Colonic mucosa (tissue), 4 donors: ENCODE results near the gene ADAMTS2. TPM values are rescaled to one million over a fixed set of nuclear protein-coding genes. Genes with fewer than 3 reads are reported as not detected.

ENCODE experiments used
- DNase-seq: peaks from one replicate; pipeline ENCODE4 v3.0.0-alpha.2; 2020
- H3K27ac ChIP-seq: fragments of 200-600 bp; one replicate; pipeline ENCODE4 v1.8.0; 2021
- H3K27me3 ChIP-seq: fragments of 200-600 bp; one replicate; pipeline ENCODE4 v1.8.0; 2021
- H3K36me3 ChIP-seq: fragments of 200-600 bp; one replicate; pipeline ENCODE4 v1.8.0; 2021
- H3K4me1 ChIP-seq: fragments of 200-600 bp; one replicate; pipeline ENCODE4 v1.8.0; 2021; ENCODE audit warnings: mild to moderate bottlenecking
- H3K4me3 ChIP-seq: fragments of 200-600 bp; one replicate; pipeline ENCODE4 v1.8.0; 2021
- H3K9ac ChIP-seq, 2 donors: one replicate each; pipeline ENCODE4 v1.7.0; 2013; ENCODE audit warnings: control low read depth in 2 of 2, low read depth in 2 of 2, low read length in 2 of 2
- H3K9me3 ChIP-seq: fragments of 200-600 bp; one replicate; pipeline ENCODE4 v1.8.0; 2021
- intact Hi-C: fragments of 100-400 bp; cut with DNase I; formaldehyde crosslinking; loops from one replicate; pipeline ENCODE4 v1.14.1; 2022
- total RNA-seq, 2 donors: library from RNA; stranded (reverse); fragmentation: NEBNext Ultra II Directional in 1 of 2; extraction: Animal tissue kit (Norgen Biotek cat#: 25700) in 1 of 2; gene quantifications; one replicate each; pipeline ENCODE4 v1.2.1, GENCODE V29; 2021
- TF ChIP-seq, protein P1 (sequence below): fragments of 200-600 bp; IDR thresholded peaks from one replicate; pipeline ENCODE4 v1.8.0; 2022; ENCODE audit warnings: antibody characterized with exemption, mild to moderate bottlenecking
- donor health status: healthy.
- donor health status: DM: no; HTN: no; CAD: no.
- donor health status: DM: no; HTN: no; CAD: no.

Gene ADAMTS2
- total RNA-seq, 2 donors from 2014 or later, result 2.9 to 4.0 TPM

DNA sequence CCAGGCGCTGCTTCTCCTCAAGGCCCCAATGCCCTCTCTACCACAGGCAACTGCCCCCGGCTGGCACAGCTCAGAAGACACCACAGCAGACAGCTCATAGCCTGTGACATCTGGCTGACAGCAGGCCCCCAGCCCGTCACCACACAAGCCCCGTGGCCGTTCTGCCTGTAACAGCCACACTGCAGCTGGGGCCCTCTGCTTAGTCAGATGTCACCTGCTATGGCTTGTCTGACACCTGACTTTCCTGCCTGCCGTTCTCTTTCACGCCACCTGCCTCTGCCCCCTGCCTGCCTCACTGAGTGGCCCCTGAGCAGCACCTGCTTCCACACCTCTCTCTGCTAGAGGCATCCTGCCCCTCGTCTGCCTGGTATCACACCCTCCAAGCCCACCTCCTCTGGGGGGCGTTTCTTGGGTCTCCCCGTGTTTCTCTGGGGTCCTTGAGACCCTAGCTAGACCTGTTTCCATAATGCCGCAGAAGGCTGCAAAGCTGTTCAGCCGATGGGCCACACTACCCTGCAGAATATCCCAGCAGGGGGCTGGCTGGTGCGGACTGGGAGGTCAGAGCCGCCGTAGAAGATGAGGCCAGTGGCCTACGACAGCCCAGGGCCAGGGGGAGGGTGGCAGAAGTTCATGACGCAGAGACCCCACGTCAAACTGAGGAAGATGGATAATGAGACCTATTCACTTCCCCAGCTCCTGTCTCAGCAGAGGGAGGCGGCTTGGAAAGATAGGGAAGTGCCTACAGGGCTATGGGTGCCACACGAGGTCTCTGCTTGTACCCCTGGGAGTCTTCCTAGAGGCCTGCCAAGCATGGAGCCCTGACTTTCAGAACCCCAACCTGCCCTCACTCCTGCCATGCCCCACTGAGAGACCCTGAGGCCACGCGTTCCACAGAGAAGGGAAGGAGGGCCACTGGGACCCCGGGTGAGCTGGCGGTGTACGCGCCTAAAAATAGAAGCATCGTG, 190.0 kb downstream of the ADAMTS2 start:
- Histone ChIP-seq H3K9me3 (no peaks in the 10 kb centered on the region), H3K4me3 (no peak overlapping the region), H3K9ac (no peak overlapping the region), H3K27me3 (no peaks in the 10 kb centered on the region), H3K4me1 (no peaks in the 10 kb centered on the region), H3K36me3 (no peaks in the 10 kb centered on the region), H3K27ac (no peak overlapping the region)
- no peak for DNase-seq
- intact Hi-C loops, result no loop called here
- TF ChIP-seq, protein P1, sequence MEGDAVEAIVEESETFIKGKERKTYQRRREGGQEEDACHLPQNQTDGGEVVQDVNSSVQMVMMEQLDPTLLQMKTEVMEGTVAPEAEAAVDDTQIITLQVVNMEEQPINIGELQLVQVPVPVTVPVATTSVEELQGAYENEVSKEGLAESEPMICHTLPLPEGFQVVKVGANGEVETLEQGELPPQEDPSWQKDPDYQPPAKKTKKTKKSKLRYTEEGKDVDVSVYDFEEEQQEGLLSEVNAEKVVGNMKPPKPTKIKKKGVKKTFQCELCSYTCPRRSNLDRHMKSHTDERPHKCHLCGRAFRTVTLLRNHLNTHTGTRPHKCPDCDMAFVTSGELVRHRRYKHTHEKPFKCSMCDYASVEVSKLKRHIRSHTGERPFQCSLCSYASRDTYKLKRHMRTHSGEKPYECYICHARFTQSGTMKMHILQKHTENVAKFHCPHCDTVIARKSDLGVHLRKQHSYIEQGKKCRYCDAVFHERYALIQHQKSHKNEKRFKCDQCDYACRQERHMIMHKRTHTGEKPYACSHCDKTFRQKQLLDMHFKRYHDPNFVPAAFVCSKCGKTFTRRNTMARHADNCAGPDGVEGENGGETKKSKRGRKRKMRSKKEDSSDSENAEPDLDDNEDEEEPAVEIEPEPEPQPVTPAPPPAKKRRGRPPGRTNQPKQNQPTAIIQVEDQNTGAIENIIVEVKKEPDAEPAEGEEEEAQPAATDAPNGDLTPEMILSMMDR, result no peak

DNA sequence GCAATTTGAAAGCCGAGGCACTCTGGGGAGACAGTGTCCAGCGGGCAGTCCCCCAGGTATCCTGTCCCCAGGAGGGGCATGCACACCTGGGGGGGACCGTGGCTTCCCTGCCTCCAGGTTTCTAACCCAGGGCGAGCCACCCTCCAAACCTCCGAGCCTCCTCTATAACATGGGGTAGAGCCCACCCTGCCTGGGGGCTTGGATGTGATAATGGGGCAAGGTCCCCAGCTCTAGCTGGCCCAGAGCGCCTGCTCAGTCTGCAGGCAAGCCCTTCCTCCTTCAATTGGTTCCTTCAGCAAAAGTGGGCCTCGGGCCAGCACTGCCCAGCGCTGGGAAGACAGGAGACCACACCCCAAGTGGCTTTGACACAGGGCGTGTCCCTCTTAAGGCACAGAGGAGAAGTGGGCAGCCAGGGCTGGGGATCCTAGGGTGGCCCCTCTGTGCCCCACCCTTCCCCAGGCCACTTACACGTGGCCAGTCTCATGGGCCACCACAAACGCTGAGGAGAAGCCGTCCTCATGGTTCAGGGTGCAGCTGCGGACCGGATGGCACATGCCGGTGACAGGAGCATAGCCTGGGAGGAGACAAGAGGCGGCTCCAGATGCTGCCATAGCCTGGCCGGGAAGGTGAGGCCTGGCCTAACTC, 190.8 kb downstream of the ADAMTS2 start:
- DNase-seq, result no peak
- no peak overlapping the region for H3K27ac ChIP-seq
- H3K4me1 ChIP-seq, result no peaks in the 10 kb centered on the region
- H3K4me3 ChIP-seq, result no peak overlapping the region
- TF ChIP-seq, protein P1, result no peak
- no peaks in the 10 kb centered on the region for H3K9me3 ChIP-seq
- H3K27me3 ChIP-seq, result no peaks in the 10 kb centered on the region
- H3K9ac ChIP-seq, result no peak overlapping the region
- intact Hi-C loops, result no loop called here
- no peaks in the 10 kb centered on the region for H3K36me3 ChIP-seq

- Histone ChIP-seq H3K9me3 (no peaks in the 10 kb centered on the region), H3K27me3 (no peaks in the 10 kb centered on the region), H3K36me3 (no peaks in the 10 kb centered on the region), H3K4me3 (no peak overlapping the region), H3K27ac (no peak overlapping the region), H3K4me1 (no peaks in the 10 kb centered on the region), H3K9ac (no peak overlapping the region)
- intact Hi-C loops, result no loop called here
- TF ChIP-seq, protein P1, result no peak
- DNase-seq, result no peak
Measured at GRCh38 chr5:179153921-179154345, 191.3 kb downstream of the ADAMTS2 start.

DNA sequence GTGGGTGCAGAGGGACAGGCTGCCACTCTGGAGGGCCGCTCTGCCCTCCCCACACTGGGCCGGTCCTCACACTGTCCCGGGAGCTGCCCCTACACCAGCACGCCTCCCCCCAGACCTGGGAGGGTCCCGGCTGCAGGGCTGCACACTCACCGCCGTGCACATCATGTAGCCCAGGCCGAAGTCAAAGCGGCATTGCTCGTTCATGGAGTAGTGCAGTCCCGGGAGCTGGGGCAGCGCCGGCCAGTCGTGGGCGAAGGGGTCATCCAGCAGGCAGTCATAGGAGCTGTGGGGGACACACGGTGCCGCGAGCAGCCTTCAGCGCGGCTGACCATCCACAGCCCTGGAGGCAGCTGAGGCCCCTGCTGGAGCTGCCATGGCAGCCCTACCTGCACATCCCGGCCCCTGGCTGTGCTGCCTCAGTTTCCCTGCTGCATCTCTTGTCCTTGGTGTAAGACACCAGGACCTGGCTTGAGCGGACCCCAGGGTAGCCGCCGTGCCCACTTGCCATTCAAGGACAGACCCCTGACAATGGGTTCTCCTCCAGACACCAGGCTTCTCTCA, 191.8 kb downstream of the ADAMTS2 start:
- no peaks in the 10 kb centered on the region for H3K9me3 ChIP-seq
- no peak overlapping the region for H3K9ac ChIP-seq
- H3K4me3 ChIP-seq, result no peak overlapping the region
- no peaks in the 10 kb centered on the region for H3K36me3 ChIP-seq
- H3K4me1 ChIP-seq, result no peaks in the 10 kb centered on the region
- intact Hi-C loops, result no loop called here
- no peaks in the 10 kb centered on the region for H3K27me3 ChIP-seq
- TF ChIP-seq, protein P1, result no peak
- DNase-seq, result no peak
- no peak overlapping the region for H3K27ac ChIP-seq

- Histone ChIP-seq H3K9ac (no peak overlapping the region), H3K27ac (no peak overlapping the region), H3K4me1 (no peaks in the 10 kb centered on the region), H3K9me3 (no peaks in the 10 kb centered on the region), H3K36me3 (no peaks in the 10 kb centered on the region), H3K4me3 (no peak overlapping the region), H3K27me3 (no peaks in the 10 kb centered on the region)
- no peak for DNase-seq
- intact Hi-C loops, result no loop called here
- TF ChIP-seq, protein P1, result no peak
Measured at GRCh38 chr5:179152941-179153340, 192.3 kb downstream of the ADAMTS2 start.
